IMR-90 (cell line): Measurements from ENCODE around the gene CYP26A1. TPM values are rescaled to one million over a fixed set of nuclear protein-coding genes. Genes with fewer than 3 reads are reported as not detected.

Experiments
- ATAC-seq: fragments of 200-7000 bp; cut with Tn5 transposase; 2 replicates; pipeline ENCODE4 v1.9.1; 2020; ENCODE audit warnings: low read depth, mild to moderate bottlenecking, moderate library complexity
- BruUV-seq: library from RNA; stranded (reverse); fragments of 400-500 nt; replicated peaks from 2 replicates; lab custom pipeline; 2021; lab: Mats Ljungman, UMichigan
- CTCF ChIA-PET: fragments of 300-600 bp; formaldehyde crosslinking; extraction: SDS; loops from one replicate; lab custom pipeline; 2021; ENCODE audit warnings: antibody characterized with exemption; lab: Yijun Ruan, JAX
- POLR2A ChIA-PET: fragments of 300-600 bp; sonication (Branson Sonifier 250); formaldehyde crosslinking; loops from one replicate; lab custom pipeline; 2022; ENCODE audit warnings: antibody characterized with exemption; ENCODE audit not compliant: unreplicated experiment; lab: Charles Lee
- DNase-seq: peaks from one replicate; pipeline ENCODE4 v3.0.0; 2013
- H2AFZ ChIP-seq: replicated peaks from 2 replicates; pipeline ENCODE3; 2013; ENCODE audit warnings: low read length, mild to moderate bottlenecking; ENCODE audit not compliant: poor library complexity
- H2AK5ac ChIP-seq: 2 replicates; pipeline ENCODE4 v1.6.1; 2013; ENCODE audit warnings: low read depth, low read length, inconsistent platforms
- H2AK9ac ChIP-seq: replicated peaks from 2 replicates; pipeline ENCODE3; 2013; ENCODE audit warnings: mild to moderate bottlenecking, low read depth, low read length, moderate library complexity; ENCODE audit not compliant: poor library complexity
- H2BK120ac ChIP-seq: 2 replicates; pipeline ENCODE4 v1.6.1; 2013; ENCODE audit warnings: low read depth, low read length, inconsistent platforms
- H2BK15ac ChIP-seq: 3 replicates; pipeline ENCODE4 v1.6.1; 2013; ENCODE audit warnings: low read depth, low read length, inconsistent platforms
- H2BK20ac ChIP-seq: 2 replicates; pipeline ENCODE4 v1.6.1; 2013; ENCODE audit warnings: low read depth, mild to moderate bottlenecking, inconsistent platforms, low read length, moderate library complexity
- H2BK5ac ChIP-seq: 2 replicates; pipeline ENCODE4 v1.6.1; 2013; ENCODE audit warnings: mild to moderate bottlenecking, low read depth, low read length, inconsistent platforms; ENCODE audit not compliant: poor library complexity, severe bottlenecking
- H3K14ac ChIP-seq: replicated peaks from 2 replicates; pipeline ENCODE4 v1.6.1; 2013; ENCODE audit warnings: low read depth, low read length, inconsistent platforms
- H3K18ac ChIP-seq: 2 replicates; pipeline ENCODE4 v1.6.1; 2013; ENCODE audit warnings: low read depth, low read length, control low read depth
- H3K23ac ChIP-seq: 2 replicates; pipeline ENCODE4 v1.6.1; 2013; ENCODE audit warnings: low read depth, low read length, inconsistent platforms
- H3K27ac ChIP-seq: 2 replicates; pipeline ENCODE4 v1.5.1; 2013; ENCODE audit warnings: mild to moderate bottlenecking, control low read depth, low read length; ENCODE audit not compliant: insufficient read depth
- H3K27me3 ChIP-seq: 2 replicates; pipeline ENCODE4 v1.6.1; 2013; ENCODE audit warnings: low read length; ENCODE audit not compliant: control insufficient read depth, insufficient read depth
- H3K36me3 ChIP-seq: 2 replicates; pipeline ENCODE4 v1.6.1; 2013; ENCODE audit warnings: low read length, mixed read lengths; ENCODE audit not compliant: control insufficient read depth, insufficient read depth
- H3K4ac ChIP-seq: 2 replicates; pipeline ENCODE4 v1.6.1; 2013; ENCODE audit warnings: low read depth, low read length, inconsistent platforms
- H3K4me1 ChIP-seq: 2 replicates; pipeline ENCODE4 v1.6.1; 2013; ENCODE audit warnings: low read length, mixed read lengths; ENCODE audit not compliant: control insufficient read depth, insufficient read depth
- H3K4me2 ChIP-seq: 2 replicates; pipeline ENCODE4 v1.6.1; 2013; ENCODE audit warnings: low read depth, mild to moderate bottlenecking, control low read depth, low read length, moderate library complexity
- H3K4me3 ChIP-seq: 2 replicates; pipeline ENCODE4 v1.5.1; 2013; ENCODE audit warnings: low read depth, mild to moderate bottlenecking, control low read depth, low read length, moderate library complexity; ENCODE audit not compliant: insufficient read depth
- H3K56ac ChIP-seq: 2 replicates; pipeline ENCODE4 v1.6.1; 2013; ENCODE audit warnings: low read length, inconsistent platforms; ENCODE audit not compliant: insufficient read depth; ENCODE audit errors: extremely low read depth
- H3K79me1 ChIP-seq, 2 experiments: 2 replicates each; pipeline ENCODE4 v1.6.1; 2013; ENCODE audit warnings: low read length in 2 of 2, inconsistent platforms in 1 of 2, low read depth in 1 of 2
- H3K9ac ChIP-seq: 2 replicates; pipeline ENCODE4 v1.6.1; 2013; ENCODE audit warnings: low read depth, low read length, control low read depth
- H3K9me1 ChIP-seq: 2 replicates; pipeline ENCODE4 v1.6.1; 2013; ENCODE audit warnings: low read length, inconsistent platforms; ENCODE audit not compliant: insufficient read depth
- H3K9me3 ChIP-seq: 2 replicates; pipeline ENCODE4 v1.6.1; 2013; ENCODE audit warnings: low read length; ENCODE audit not compliant: control insufficient read depth, insufficient read depth
- H4K20me1 ChIP-seq: 2 replicates; pipeline ENCODE4 v1.6.1; 2013; ENCODE audit warnings: low read length, inconsistent platforms; ENCODE audit not compliant: insufficient read depth
- H4K5ac ChIP-seq: 2 replicates; pipeline ENCODE4 v1.6.1; 2013; ENCODE audit warnings: mild to moderate bottlenecking, low read depth, low read length, control low read depth
- H4K8ac ChIP-seq, 2 experiments: 2 replicates each; pipeline ENCODE4 v1.6.1; 2013; ENCODE audit warnings: low read depth in 2 of 2, low read length in 2 of 2, control low read depth in 1 of 2, inconsistent platforms in 1 of 2
- H4K91ac ChIP-seq: 2 replicates; pipeline ENCODE4 v1.6.1; 2013; ENCODE audit warnings: low read depth, low read length, inconsistent platforms; ENCODE audit not compliant: insufficient read depth
- BHLHE40 ChIP-seq: fragments of 150-350 bp; IDR thresholded peaks from 2 replicates; pipeline ENCODE4 v1.6.1; 2016; ENCODE audit warnings: mild to moderate bottlenecking, low read depth, low read length
- WGBS, 2 experiments: methylation state at CpG; one replicate each; pipeline versions ENCODE4 v1.1.5 to v1.1.7; 2013; ENCODE audit warnings: missing lambda C conversion rate in 2 of 2; ENCODE audit not compliant: insufficient read length in 1 of 2; ENCODE audit errors: extremely low coverage in 2 of 2; 5-methylcytosine and 5-hydroxymethylcytosine counted together
- dilution Hi-C: fragments of 300-500 bp; cut with HindIII; formaldehyde crosslinking; loops from one replicate; pipeline ENCODE4 v1.14.3; 2018; ENCODE audit warnings: low sequenced_read_pairs; ENCODE audit not compliant: unreplicated experiment
- in situ Hi-C: fragments of 300-500 bp; cut with MboI; formaldehyde crosslinking; loops from 3 replicates; pipeline ENCODE4 v1.14.3; 2019; ENCODE audit warnings: low sequenced_read_pairs, inconsistent platforms, mixed read lengths
- intact Hi-C: fragments of 100-400 bp; cut with micrococcal nuclease; formaldehyde crosslinking; loops from 2 replicates; pipeline ENCODE4 v1.10.0; 2022
- polyA plus RNA-seq, 3 experiments: library from polyadenylated mRNA; depleted of rRNA; stranded (reverse); fragments of >200 nt; gene quantifications; 2 replicates each; pipeline ENCODE4 v1.2.3, GENCODE V29; 2012; ENCODE audit warnings: low replicate concordance in 1 of 3
- total RNA-seq: library from RNA; depleted of rRNA; stranded (reverse); fragments of >200 nt; gene quantifications from 2 replicates; pipeline ENCODE4 v1.2.3, GENCODE V29; 2012

Gene CYP26A1
- total and polyA plus RNA-seq, 2 of the 4 experiments (the other 2 are of a cell fraction) = 0.15 TPM; not detected in 1

- no peak overlapping the region for H3K4me2 ChIP-seq
- no peak overlapping the region for H3K27ac ChIP-seq
- CTCF ChIA-PET = interaction anchor here (1.2 kb wide), 1 partner anchor 208 kb away, joined by 3 read pairs; no protein-coding TSS in a partner anchor
These were observed 7.6 kb downstream of the CYP26A1 start for GRCh38 chr10:93081318-93081717.

More at GRCh38 chr10:93081318-93081717, 7.6 kb downstream of the CYP26A1 start:
- WGBS, 2 experiments = 81% methylated on average over 2 of the region's 3 CpGs; no CpG with 5 or more reads in 1 of the 2 experiments
- TF ChIP-seq BHLHE40 = no peak
- H3K4me3 ChIP-seq = no peak overlapping the region
- no peak overlapping the region for H2AK5ac ChIP-seq
- no TSS peak for BruUV-seq
- no peaks in the 10 kb centered on the region for H3K79me1 ChIP-seq
- no peak overlapping the region for H2BK20ac ChIP-seq
- POLR2A ChIA-PET = no interaction called here
- dilution Hi-C loops = no loop called here
- 0 out of 2 replicates have a peak, but pooled peaks cover 2% of the 10 kb centered on the region for H3K4me1 ChIP-seq
- no peaks in the 10 kb centered on the region for H4K20me1 ChIP-seq
- DNase-seq = no peak
- no peak overlapping the region for H2AFZ ChIP-seq
- no peak overlapping the region for H3K18ac ChIP-seq
- intact Hi-C loops = loop anchor here (2.0 kb wide), 2 partner anchors 271 to 429 kb away; no protein-coding TSS in a partner anchor
- H3K27me3 ChIP-seq = peaks cover 21% of the 10 kb centered on the region
- H4K5ac ChIP-seq = no peak overlapping the region
- no peaks in the 10 kb centered on the region for H3K36me3 ChIP-seq
- H4K91ac ChIP-seq = no peak overlapping the region
- no peak overlapping the region for H3K23ac ChIP-seq
- no peak for ATAC-seq
- no peak overlapping the region for H3K56ac ChIP-seq
- no peak overlapping the region for H4K8ac ChIP-seq
- H3K9me1 ChIP-seq = no peaks in the 10 kb centered on the region
- in situ Hi-C loops = loop anchor here (5.0 to 10.0 kb wide), 2 partner anchors 211 to 433 kb away; no protein-coding TSS in a partner anchor
- no peak overlapping the region for H3K14ac ChIP-seq
- H2BK5ac ChIP-seq = no peak overlapping the region
- no peaks in the 10 kb centered on the region for H3K9me3 ChIP-seq
- no peak overlapping the region for H3K9ac ChIP-seq
- H3K4ac ChIP-seq = no peak overlapping the region
- H2AK9ac ChIP-seq = no peak overlapping the region
- H2BK15ac ChIP-seq = no peak overlapping the region
- no peak overlapping the region for H2BK120ac ChIP-seq
